T-helper 22 cell (primary cell): ENCODE data around the gene RWDD3.

Experiments
- DNase-seq: peaks from one replicate; pipeline ENCODE4 v3.0.0-alpha.2; 2020; ENCODE audit warnings: low read depth

The RWDD3 gene

GRCh38 chr1:95284420-95284819 lies 50.4 kb downstream of the RWDD3 start:
- DNase-seq: no peak

GRCh38 chr1:95286479-95286878 lies 52.5 kb downstream of the RWDD3 start:
- no peak for DNase-seq

- no peak for DNase-seq
Measured at GRCh38 chr1:95287081-95287480, 53.1 kb downstream of the RWDD3 start.

- DNase-seq: no peak
Measured at GRCh38 chr1:95287825-95288224, 53.8 kb downstream of the RWDD3 start.
